Pancreas (tissue), 10 donors: ENCODE data around the gene NEMP2. TPM values are rescaled to one million over a fixed set of nuclear protein-coding genes. Genes with fewer than 3 reads are reported as not detected.

Experiments
- ATAC-seq, 4 donors: fragments of 200-7000 bp; cut with Tn5 transposase; one replicate each; pipeline versions ENCODE4 v1.8.0 to v1.9.1; 2020; ENCODE audit warnings: mild to moderate bottlenecking in 4 of 4, moderate library complexity in 4 of 4
- DNase-seq, 6 donors: peaks; one replicate each; pipeline ENCODE4 v3.0.0-alpha.2; 2020
- FAIRE-seq: peaks from 2 replicates; lab custom pipeline; 2012; peaks lifted over from hg19 to GRCh38; lab: Jason Lieb, UNC
- H3K27ac ChIP-seq, 4 donors: fragments of 200-600 bp; sonication (generic); 1 replicate in 3 of 4; 2 replicates in 1 of 4; pipeline versions ENCODE4 v1.5.0 to v1.8.0; 2020
- H3K27me3 ChIP-seq, 4 donors: fragments of 200-600 bp; one replicate each; pipeline ENCODE4 v1.8.0; 2021
- H3K36me3 ChIP-seq, 3 donors: fragments of 200-600 bp; sonication (generic) in 1 of 3; one replicate each; pipeline versions ENCODE4 v1.5.0 to v1.8.0; 2020 to 2021
- H3K4me1 ChIP-seq, 3 donors: fragments of 200-600 bp; one replicate each; pipeline ENCODE4 v1.8.0; 2021
- H3K4me3 ChIP-seq, 4 donors: fragments of 200-600 bp; sonication (generic) in 2 of 4; one replicate each; pipeline versions ENCODE4 v1.5.0 to v1.8.0; 2020 to 2021
- H3K9me3 ChIP-seq, 4 donors: fragments of 200-600 bp; one replicate each; pipeline ENCODE4 v1.8.0; 2021
- CTCF ChIP-seq, 4 donors: fragments of 200-600 bp; sonication (generic) in 3 of 4; IDR thresholded peaks; one replicate each; pipeline versions ENCODE4 v1.5.0 to v1.8.0; 2021; ENCODE audit warnings: antibody characterized with exemption in 4 of 4
- WGBS, 2 donors: extraction: QIAGEN DNeasy Blood & Tissue Kit; methylation state at CpG; one replicate each; pipeline ENCODE4 v1.1.7; 2013; 5-methylcytosine and 5-hydroxymethylcytosine counted together
- intact Hi-C, 3 donors: fragments of 100-400 bp; cut with DNase I; formaldehyde crosslinking; loops; one replicate each; pipeline versions ENCODE4 v1.11.1 to v1.14.2; 2022
- polyA plus RNA-seq, 2 donors: library from polyadenylated mRNA; stranded (reverse); fragments of 200-250 nt; gene quantifications; one replicate each; pipeline ENCODE4 v1.2.3, GENCODE V29; 2013
- total RNA-seq, 6 donors: library from RNA; stranded (reverse); fragmentation: NEBNext Ultra II Directional in 4 of 6; extraction: Animal tissue kit (Norgen Biotek cat#: 25700) in 4 of 6; gene quantifications; one replicate each; pipeline versions ENCODE4 v1.2.1 to v1.2.4, GENCODE V29; 2021 to 2023
- donor health status: healthy with polysubstance abuse.
- donor health status: DM: no; HTN: no; CAD: no; lungs with moderate emphysema.
- donor health status: DM: no; HTN: no; CAD: no.
- donor health status: control.
- donor health status: control.
- donor health status: Bipolar disorder and iron deficiency.
- donor health status: DM: yes; HTN: yes; CAD: no.
- donor health status: DM: no; HTN: no; CAD: no.
- donor health status: DM: no; HTN: no; CAD: no.
- donor health status: DM: yes; HTN: yes; CAD: no.

Gene NEMP2
- total and polyA plus RNA-seq, 8 donors = 0.42 to 3.1 (median 1.2) TPM

DNA sequence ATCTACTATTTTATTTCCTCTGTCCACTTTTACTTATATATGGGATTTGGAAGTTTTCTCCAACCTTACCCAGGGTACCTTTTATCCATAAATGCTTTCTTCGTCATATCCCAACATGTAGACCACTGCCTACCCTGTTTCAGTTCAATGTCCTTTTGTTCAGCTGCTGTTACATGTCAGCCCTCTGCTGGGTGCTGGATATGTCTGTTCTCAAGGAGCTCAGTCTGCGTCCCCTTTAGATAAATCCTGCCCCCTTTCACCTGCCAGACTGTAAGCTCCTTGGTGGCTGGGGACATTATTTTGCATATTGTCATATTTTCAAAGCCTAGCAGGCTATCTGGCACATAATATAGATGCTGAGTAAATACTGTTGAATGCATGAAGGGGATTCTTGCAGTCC, 53.2 kb downstream of the NEMP2 start:
- Histone ChIP-seq H3K36me3 (no peaks in the 10 kb centered on the region), H3K27me3 (no peaks in the 10 kb centered on the region), H3K4me1 (peaks cover 0 to 18% (median 9%) of the 10 kb centered on the region in 3 donors), H3K9me3 (no peaks in the 10 kb centered on the region), H3K4me3 (no peak overlapping the region), H3K27ac (no peak overlapping the region)
- ATAC-seq (no peak), DNase-seq (no peak), FAIRE-seq (no peak)
- no peak for TF ChIP-seq CTCF (IDR thresholded peaks at IDR 0.05)
- intact Hi-C loops = no loop called here
- WGBS, 2 donors = 65 to 97% methylated on average over 2 of the region's 2 CpGs

DNA sequence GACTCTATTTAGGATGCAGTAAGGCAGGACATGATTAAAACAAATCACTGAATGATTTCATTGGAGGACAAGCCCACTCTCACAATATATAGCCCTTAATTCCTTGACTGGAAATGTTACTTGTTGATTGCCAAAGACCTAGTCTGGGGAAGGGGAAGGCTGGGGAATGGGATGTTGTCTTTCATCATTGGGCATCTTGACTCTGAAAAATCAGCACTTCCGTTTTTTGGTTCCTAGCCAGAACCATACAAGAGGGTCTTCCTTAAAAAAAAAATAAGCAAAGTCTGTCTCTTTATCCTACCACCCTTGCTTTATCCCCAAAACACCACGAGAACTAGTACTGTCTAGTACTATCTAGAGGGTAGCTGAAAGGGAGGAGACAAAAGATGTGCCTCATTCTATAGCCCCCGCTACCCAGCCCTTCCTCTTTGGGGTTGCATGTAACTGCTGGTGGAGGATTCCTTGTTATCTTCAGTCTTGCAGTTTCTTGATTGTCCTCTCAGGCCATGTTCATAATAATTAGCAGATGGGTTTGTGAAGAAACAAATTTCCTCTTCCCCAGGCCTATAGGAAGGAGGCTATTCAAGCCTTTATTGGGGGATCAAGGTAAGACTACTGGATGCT, 55.8 kb downstream of the NEMP2 start:
- DNase-seq (no peak), FAIRE-seq (no peak), ATAC-seq (no peak)
- 79 to 83% methylated on average over 3 of the region's 3 CpGs for WGBS, 2 donors
- intact Hi-C loops = no loop called here
- Histone ChIP-seq H3K4me1 (peaks cover 0 to 12% (median 9%) of the 10 kb centered on the region in 3 donors), H3K27me3 (no peaks in the 10 kb centered on the region), H3K27ac (peak overlapping the region in 2 of 4 donors; percentile 60 to 68), H3K4me3 (no peak overlapping the region), H3K9me3 (no peaks in the 10 kb centered on the region), H3K36me3 (no peaks in the 10 kb centered on the region)
- no peak for TF ChIP-seq CTCF (IDR thresholded peaks at IDR 0.05)

- Histone ChIP-seq H3K27me3 (no peaks in the 10 kb centered on the region), H3K9me3 (no peaks in the 10 kb centered on the region), H3K4me3 (no peak overlapping the region), H3K36me3 (no peaks in the 10 kb centered on the region), H3K4me1 (peaks cover 0 to 12% (median 9%) of the 10 kb centered on the region in 3 donors), H3K27ac (peak overlapping the region in 3 of 4 donors; percentile 17 to 68 (median 60))
- peak; percentile 61 to 94 (median 87) for ATAC-seq
- TF ChIP-seq CTCF (IDR thresholded peaks at IDR 0.05) = no peak
- 31 to 32% methylated on average over 4 of the region's 4 CpGs for WGBS, 2 donors
- intact Hi-C loops = no loop called here
- DNase-seq = no peak
- peak; percentile 93 for FAIRE-seq
Observed at GRCh38 chr2:190477661-190478454, 56.7 kb downstream of the NEMP2 start.

DNA sequence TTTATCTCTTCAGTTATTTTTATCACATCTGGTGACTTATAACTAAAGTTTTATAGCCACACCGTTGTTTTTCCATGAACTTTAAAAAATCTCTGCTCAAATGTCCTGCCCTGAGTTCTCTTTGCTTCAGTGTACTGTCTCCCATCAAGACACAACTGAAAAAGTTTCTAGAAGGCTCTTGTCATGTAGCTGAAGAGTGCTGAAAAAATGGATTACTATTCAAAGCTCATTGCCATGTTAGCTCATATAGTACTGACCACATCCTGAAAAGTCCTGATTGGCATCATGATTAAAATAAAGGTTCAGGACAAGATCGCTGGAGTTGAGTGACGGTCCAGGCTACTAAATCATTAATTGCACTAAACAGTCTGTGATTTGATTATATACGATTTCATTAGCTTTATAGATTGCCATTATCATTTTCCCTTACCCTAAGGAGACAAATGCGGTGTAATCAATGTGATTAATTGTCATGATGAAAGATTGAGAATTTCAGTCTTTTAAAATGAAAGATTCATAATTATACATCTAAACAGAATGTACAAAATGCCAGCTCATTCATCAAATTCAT, 64.2 kb downstream of the NEMP2 start:
- no peak for ATAC-seq
- intact Hi-C loops = no loop called here
- Histone ChIP-seq H3K4me1 (peaks cover 0 to 15% (median 12%) of the 10 kb centered on the region in 3 donors), H3K4me3 (no peak overlapping the region), H3K27me3 (no peaks in the 10 kb centered on the region), H3K9me3 (no peaks in the 10 kb centered on the region), H3K27ac (peak overlapping the region in 1 of 4 donors; percentile 4), H3K36me3 (no peaks in the 10 kb centered on the region)
- 86 to 89% methylated on average over 5 of the region's 5 CpGs for WGBS, 2 donors
- FAIRE-seq = no peak
- DNase-seq = no peak
- no peak for TF ChIP-seq CTCF (IDR thresholded peaks at IDR 0.05)
